Upper lobe of left lung (tissue), 6 donors: ENCODE measurements around the gene CLDN11. TPM values are rescaled to one million over a fixed set of nuclear protein-coding genes. Genes with fewer than 3 reads are reported as not detected.
A peak's percentile ranks its signal among the peaks of the same experiment; 100 is the strongest.

Experiments used
- ATAC-seq, 2 donors: fragments of 200-7000 bp; cut with Tn5 transposase; one replicate each; pipeline ENCODE4 v1.9.1; 2022; ENCODE audit warnings: mild to moderate bottlenecking in 2 of 2, moderate library complexity in 2 of 2; ENCODE audit not compliant: low FRiP score in 2 of 2
- DNase-seq, 2 donors: peaks; one replicate each; pipeline ENCODE4 v3.0.0-alpha.2; 2019 to 2020
- H3K27ac ChIP-seq, 4 donors: fragments of 200-600 bp; sonication (generic); one replicate each; pipeline ENCODE4 v1.5.1; 2016 to 2019
- H3K27me3 ChIP-seq, 4 donors: fragments of 200-600 bp; sonication (generic); one replicate each; pipeline ENCODE4 v1.5.1; 2017 to 2019
- H3K36me3 ChIP-seq, 4 donors: fragments of 200-600 bp; sonication (generic); one replicate each; pipeline ENCODE4 v1.5.1; 2016 to 2019
- H3K4me1 ChIP-seq, 4 donors: fragments of 200-600 bp; sonication (generic); one replicate each; pipeline ENCODE4 v1.5.1; 2018 to 2019
- H3K4me3 ChIP-seq, 4 donors: fragments of 200-600 bp; sonication (generic); one replicate each; pipeline ENCODE4 v1.5.1; 2017 to 2019; ENCODE audit warnings: mild to moderate bottlenecking in 2 of 4, moderate library complexity in 1 of 4
- H3K9me3 ChIP-seq, 4 donors: fragments of 200-600 bp; sonication (generic); one replicate each; pipeline ENCODE4 v1.5.1; 2018 to 2019
- CTCF ChIP-seq, 6 experiments: fragments of 450-650 bp in 4 of 6; fragments of 200-600 bp in 2 of 6; sonication (generic) in 2 of 6; IDR thresholded peaks; one replicate each; pipeline ENCODE4 v1.5.1; 2016 to 2019; ENCODE audit warnings: antibody characterized with exemption in 6 of 6
- EP300 ChIP-seq, 4 donors: sonication (generic); formaldehyde crosslinking; IDR thresholded peaks; one replicate each; pipeline ENCODE4 v1.5.1; 2017; ENCODE audit warnings: antibody characterized with exemption in 4 of 4, control low read depth in 2 of 4
- POLR2A ChIP-seq, 4 donors: fragments of 450-650 bp; IDR thresholded peaks; one replicate each; pipeline ENCODE4 v1.5.1; 2016 to 2017; ENCODE audit warnings: antibody characterized with exemption in 4 of 4, mild to moderate bottlenecking in 2 of 4
- POLR2AphosphoS5 ChIP-seq, 2 donors: sonication (generic); formaldehyde crosslinking; IDR thresholded peaks; one replicate each; pipeline ENCODE4 v1.5.1; 2017; ENCODE audit warnings: antibody characterized with exemption in 2 of 2
- WGBS, 2 donors: methylation state at CpG; one replicate each; pipeline ENCODE4 v1.1.5; 2017 to 2018; 5-methylcytosine and 5-hydroxymethylcytosine counted together
- total RNA-seq, 6 donors: library from RNA; depleted of rRNA in 4 of 6; stranded (reverse); fragments of >200 nt in 4 of 6; gene quantifications; one replicate each; pipeline versions ENCODE4 v1.1.0 to v1.2.1, GENCODE V29; 2016 to 2021
- donor health status: DM: no; HTN: no; CAD: no; lungs with moderate emphysema.
- donor health status: DM: no; HTN: yes; CAD: no; lungs with severe emphysema.

CLDN11 gene
- total RNA-seq, 6 donors from 2014 or later = 2.1 to 17.1 (median 6.0) TPM

GRCh38 chr3:170425491-170426239 lies 7.0 kb downstream of the CLDN11 start:
- Histone ChIP-seq H3K4me3 (no peak overlapping the region), H3K27me3 (no peaks in the 10 kb centered on the region), H3K36me3 (no peaks in the 10 kb centered on the region), H3K27ac (peak overlapping the region in 3 of 4 donors; percentile 28 to 67 (median 53)), H3K9me3 (no peaks in the 10 kb centered on the region), H3K4me1 (peaks cover 0 to 3% (median 0%) of the 10 kb centered on the region in 4 donors)
- TF ChIP-seq EP300 (IDR thresholded peaks at IDR 0.05) (no peak), POLR2A (IDR thresholded peaks at IDR 0.05) (no peak), CTCF (IDR thresholded peaks at IDR 0.05) (no peak), POLR2AphosphoS5 (IDR thresholded peaks at IDR 0.05) (no peak)
- 59 to 77% methylated on average over 9 to 11 of the region's 11 CpGs for WGBS, 2 donors
- no peak for ATAC-seq
- no peak for DNase-seq

GRCh38 chr3:170426240-170426797 lies 7.7 kb downstream of the CLDN11 start:
- H3K4me3 ChIP-seq = no peak overlapping the region
- WGBS, 2 donors = 78 to 79% methylated on average over 2 of the region's 2 CpGs
- no peaks in the 10 kb centered on the region for H3K27me3 ChIP-seq
- H3K27ac ChIP-seq = peak overlapping the region in 2 of 4 donors; percentile 53 to 67
- DNase-seq (no peak), ATAC-seq (no peak)
- no peaks in the 10 kb centered on the region for H3K36me3 ChIP-seq
- TF ChIP-seq POLR2A (IDR thresholded peaks at IDR 0.05) = no peak
- no peak for TF ChIP-seq EP300 (IDR thresholded peaks at IDR 0.05)
- no peak for TF ChIP-seq CTCF (IDR thresholded peaks at IDR 0.05)
- no peak for TF ChIP-seq POLR2AphosphoS5 (IDR thresholded peaks at IDR 0.05)
- peaks cover 0 to 3% (median 0%) of the 10 kb centered on the region in 4 donors for H3K4me1 ChIP-seq
- no peaks in the 10 kb centered on the region for H3K9me3 ChIP-seq

GRCh38 chr3:170428095-170428494 lies 9.4 kb downstream of the CLDN11 start:
- Histone ChIP-seq H3K4me3 (no peak overlapping the region), H3K27me3 (no peaks in the 10 kb centered on the region), H3K4me1 (peaks cover 0 to 3% (median 0%) of the 10 kb centered on the region in 4 donors), H3K9me3 (no peaks in the 10 kb centered on the region), H3K36me3 (no peaks in the 10 kb centered on the region), H3K27ac (no peak overlapping the region)
- DNase-seq (no peak), ATAC-seq (no peak)
- TF ChIP-seq CTCF (IDR thresholded peaks at IDR 0.05) (no peak), EP300 (IDR thresholded peaks at IDR 0.05) (no peak), POLR2A (IDR thresholded peaks at IDR 0.05) (no peak), POLR2AphosphoS5 (IDR thresholded peaks at IDR 0.05) (no peak)
- 84 to 85% methylated on average over 2 of the region's 2 CpGs for WGBS, 2 donors

GRCh38 chr3:170429050-170429449 lies 10.4 kb downstream of the CLDN11 start:
- Histone ChIP-seq H3K9me3 (no peaks in the 10 kb centered on the region), H3K4me1 (peaks cover 0 to 3% (median 0%) of the 10 kb centered on the region in 4 donors), H3K36me3 (no peaks in the 10 kb centered on the region), H3K4me3 (no peak overlapping the region), H3K27ac (no peak overlapping the region), H3K27me3 (no peaks in the 10 kb centered on the region)
- WGBS, 2 donors = 72 to 81% methylated on average over 1 of the region's 1 CpG
- no peak for ATAC-seq
- TF ChIP-seq CTCF (IDR thresholded peaks at IDR 0.05) (no peak), EP300 (IDR thresholded peaks at IDR 0.05) (no peak), POLR2AphosphoS5 (IDR thresholded peaks at IDR 0.05) (no peak)
- DNase-seq = no peak
